PC-9 (cell line): Measurements from ENCODE around the gene GOLGA8A. TPM values are rescaled to one million over a fixed set of nuclear protein-coding genes. Genes with fewer than 3 reads are reported as not detected.

Source experiments
- BruUV-seq: library from RNA; stranded (reverse); fragments of 400-500 nt; replicated peaks from 2 replicates; lab custom pipeline; 2021; lab: Mats Ljungman, UMichigan
- CTCF ChIA-PET: fragments of 300-600 bp; sonication (Branson Sonifier 250); formaldehyde crosslinking; loops from one replicate; lab custom pipeline; 2022; ENCODE audit warnings: antibody characterized with exemption; lab: Charles Lee
- POLR2A ChIA-PET: fragments of 300-600 bp; sonication (Branson Sonifier 250); formaldehyde crosslinking; loops from one replicate; lab custom pipeline; 2022; ENCODE audit warnings: antibody characterized with exemption; ENCODE audit not compliant: unreplicated experiment; lab: Charles Lee
- DNase-seq, 2 experiments: peaks; one replicate each; pipeline versions ENCODE4 v3.0.0 to v3.0.0-alpha.2; 2015 to 2022; ENCODE audit warnings: mixed read lengths in 1 of 2
- H2AFZ ChIP-seq: fragments of 200-600 bp; sonication (generic); 2 replicates; pipeline ENCODE4 v1.8.1; 2017; ENCODE audit warnings: antibody characterized with exemption
- H3F3A ChIP-seq: fragments of 200-600 bp; sonication (generic); 2 replicates; pipeline ENCODE4 v1.8.1; 2017; ENCODE audit warnings: antibody characterized with exemption, mild to moderate bottlenecking, low read depth; ENCODE audit not compliant: insufficient read depth
- H3K27ac ChIP-seq: fragments of 200-600 bp; sonication (generic); 2 replicates; pipeline ENCODE4 v1.6.1; 2016; ENCODE audit warnings: mixed run types
- H3K27me3 ChIP-seq: fragments of 200-600 bp; sonication (generic); 2 replicates; pipeline ENCODE4 v1.6.1; 2016; ENCODE audit warnings: low read depth, mixed run types; ENCODE audit not compliant: insufficient read depth
- H3K36me3 ChIP-seq: fragments of 200-600 bp; sonication (generic); 2 replicates; pipeline ENCODE4 v1.6.1; 2016; ENCODE audit warnings: low read depth, mixed run types
- H3K4me1 ChIP-seq: fragments of 200-600 bp; sonication (generic); replicated peaks from 2 replicates; pipeline ENCODE4 v1.6.1; 2016; ENCODE audit warnings: mixed run types; ENCODE audit not compliant: insufficient read depth
- H3K4me2 ChIP-seq: fragments of 200-600 bp; sonication (generic); 2 replicates; pipeline ENCODE4 v1.6.1; 2017; ENCODE audit warnings: mixed run types
- H3K4me3 ChIP-seq: fragments of 200-600 bp; sonication (generic); 2 replicates; pipeline ENCODE4 v1.6.1; 2016; ENCODE audit warnings: mixed run types
- H3K79me2 ChIP-seq: fragments of 200-600 bp; sonication (generic); 2 replicates; pipeline ENCODE4 v1.6.1; 2017; ENCODE audit warnings: low read depth, mixed run types
- H3K9me2 ChIP-seq: fragments of 200-600 bp; sonication (generic); 2 replicates; pipeline ENCODE4 v1.8.1; 2017; ENCODE audit warnings: mild to moderate bottlenecking; ENCODE audit not compliant: insufficient read depth
- H3K9me3 ChIP-seq: fragments of 200-600 bp; sonication (generic); 2 replicates; pipeline ENCODE4 v1.8.1; 2016; ENCODE audit warnings: low read depth; ENCODE audit not compliant: insufficient read depth
- H4K20me1 ChIP-seq: fragments of 200-600 bp; sonication (generic); 2 replicates; pipeline ENCODE4 v1.8.1; 2017; ENCODE audit not compliant: insufficient read depth
- EZH2 ChIP-seq: fragments of 200-600 bp; sonication (generic); IDR thresholded peaks from 2 replicates; pipeline ENCODE4 v1.8.0; 2017; ENCODE audit warnings: antibody characterized with exemption, low read depth
- intact Hi-C: fragments of 100-400 bp; cut with micrococcal nuclease; formaldehyde crosslinking; loops from one replicate; pipeline ENCODE4 v1.10.0; 2022; ENCODE audit not compliant: unreplicated experiment
- total RNA-seq: library from RNA; stranded (reverse); gene quantifications from 2 replicates; pipeline ENCODE4 v1.2.3, GENCODE V29; 2021
- TF ChIP-seq, protein P1 (sequence below): fragments of 200-600 bp; sonication (generic); conservative IDR thresholded peaks from 2 replicates; pipeline ENCODE4 v1.6.1; 2017; ENCODE audit warnings: mixed run types, antibody characterized with exemption, mild to moderate bottlenecking, moderate library complexity

The GOLGA8A gene
- total RNA-seq, 1 experiment from 2014 or later: 50.7 TPM

DNA sequence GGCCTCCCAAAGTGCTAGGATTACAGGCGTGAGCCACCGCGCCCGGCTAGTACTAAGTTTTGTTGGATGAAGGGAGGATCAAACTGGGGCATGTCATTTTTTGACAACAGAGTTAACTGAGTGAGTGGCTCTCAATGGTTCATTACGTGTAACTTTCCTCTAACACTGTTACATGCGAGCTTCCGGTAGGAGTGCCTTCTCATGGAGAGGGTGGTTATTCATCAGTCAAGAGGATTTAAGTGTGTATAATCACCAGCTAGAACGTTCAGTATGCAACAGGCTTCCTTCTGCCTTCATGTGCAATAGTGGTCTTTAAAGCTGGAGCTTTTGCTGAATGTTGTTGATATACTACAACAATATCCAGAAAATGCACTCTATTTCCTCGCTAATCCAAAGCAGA is 19.1 kb upstream of the GOLGA8A start:
- Histone ChIP-seq H2AFZ (no peak overlapping the region), H3K4me3 (no peak overlapping the region), H3K27ac (no peak overlapping the region), H3K9me3 (no peaks in the 10 kb centered on the region), H3K36me3 (no peaks in the 10 kb centered on the region), H3K79me2 (no peaks in the 10 kb centered on the region), H3F3A (no peaks in the 10 kb centered on the region), H3K9me2 (no peaks in the 10 kb centered on the region), H3K4me1 (no peaks in the 10 kb centered on the region), H3K27me3 (no peaks in the 10 kb centered on the region), H3K4me2 (no peak overlapping the region), H4K20me1 (no peaks in the 10 kb centered on the region)
- ChIA-PET CTCF (no interaction called here), POLR2A (no interaction called here)
- DNase-seq: no peak
- no TSS peak for BruUV-seq
- intact Hi-C loops: no loop called here
- no peak for TF ChIP-seq EZH2

DNA sequence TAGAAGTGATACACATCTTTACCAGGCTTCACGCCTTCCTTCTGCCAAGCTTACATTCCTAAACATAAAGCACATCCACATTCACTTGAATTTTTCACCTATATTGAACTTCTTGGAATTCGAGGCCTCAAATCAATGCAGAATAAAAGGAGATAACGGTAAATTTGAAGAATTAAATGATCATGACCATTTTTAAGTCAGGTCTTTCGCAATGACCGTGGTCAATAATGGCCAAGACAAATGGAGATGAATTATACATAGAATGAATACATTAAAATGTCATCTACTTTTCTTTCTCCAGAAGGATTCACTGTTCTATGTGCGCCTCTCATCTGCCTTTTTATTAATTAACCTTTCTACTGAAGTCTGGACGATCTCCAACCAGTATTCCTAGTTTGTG is 5.3 kb upstream of the GOLGA8A start:
- peaks cover 4% of the 10 kb centered on the region; the same call in 1 of the 2 replicates for H3F3A ChIP-seq
- peaks cover 2% of the 10 kb centered on the region; the same call in 1 of the 2 replicates for H3K4me1 ChIP-seq
- no TSS peak for BruUV-seq
- H3K9me2 ChIP-seq: no peaks in the 10 kb centered on the region
- no peaks in the 10 kb centered on the region for H3K27me3 ChIP-seq
- CTCF ChIA-PET: no interaction called here
- H3K9me3 ChIP-seq: no peaks in the 10 kb centered on the region
- no peak for TF ChIP-seq EZH2
- TF ChIP-seq, protein P1, sequence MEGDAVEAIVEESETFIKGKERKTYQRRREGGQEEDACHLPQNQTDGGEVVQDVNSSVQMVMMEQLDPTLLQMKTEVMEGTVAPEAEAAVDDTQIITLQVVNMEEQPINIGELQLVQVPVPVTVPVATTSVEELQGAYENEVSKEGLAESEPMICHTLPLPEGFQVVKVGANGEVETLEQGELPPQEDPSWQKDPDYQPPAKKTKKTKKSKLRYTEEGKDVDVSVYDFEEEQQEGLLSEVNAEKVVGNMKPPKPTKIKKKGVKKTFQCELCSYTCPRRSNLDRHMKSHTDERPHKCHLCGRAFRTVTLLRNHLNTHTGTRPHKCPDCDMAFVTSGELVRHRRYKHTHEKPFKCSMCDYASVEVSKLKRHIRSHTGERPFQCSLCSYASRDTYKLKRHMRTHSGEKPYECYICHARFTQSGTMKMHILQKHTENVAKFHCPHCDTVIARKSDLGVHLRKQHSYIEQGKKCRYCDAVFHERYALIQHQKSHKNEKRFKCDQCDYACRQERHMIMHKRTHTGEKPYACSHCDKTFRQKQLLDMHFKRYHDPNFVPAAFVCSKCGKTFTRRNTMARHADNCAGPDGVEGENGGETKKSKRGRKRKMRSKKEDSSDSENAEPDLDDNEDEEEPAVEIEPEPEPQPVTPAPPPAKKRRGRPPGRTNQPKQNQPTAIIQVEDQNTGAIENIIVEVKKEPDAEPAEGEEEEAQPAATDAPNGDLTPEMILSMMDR: no peak
- intact Hi-C loops: no loop called here
- no peak overlapping the region for H3K4me3 ChIP-seq
- H3K4me2 ChIP-seq: no peak overlapping the region
- H2AFZ ChIP-seq: no peak overlapping the region
- no peak for DNase-seq
- no peaks in the 10 kb centered on the region for H4K20me1 ChIP-seq
- H3K27ac ChIP-seq: no peak overlapping the region
- no peaks in the 10 kb centered on the region for H3K36me3 ChIP-seq
- POLR2A ChIA-PET: no interaction called here
- no peaks in the 10 kb centered on the region for H3K79me2 ChIP-seq

DNA sequence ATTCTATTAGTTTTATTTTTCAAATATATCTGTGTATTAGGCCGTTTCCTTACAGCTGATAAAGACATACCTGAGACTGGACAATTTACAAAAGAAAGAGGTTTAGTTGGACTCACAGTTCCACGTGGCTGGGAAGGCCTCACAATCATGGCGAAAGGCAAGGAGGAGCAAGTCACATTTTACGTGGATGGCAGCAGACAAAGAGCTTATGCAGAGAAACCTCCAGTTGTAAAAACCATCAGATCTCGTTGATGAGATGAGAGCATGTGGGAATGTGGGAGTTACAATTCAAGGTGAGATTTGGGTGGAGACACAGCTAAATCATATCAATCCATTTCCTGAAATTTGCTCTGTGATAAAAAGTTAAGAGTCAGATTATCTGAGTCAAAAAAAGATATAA is 2.3 kb upstream of the GOLGA8A start:
- H3K4me1 ChIP-seq: peaks cover 17% of the 10 kb centered on the region
- peaks cover 12% of the 10 kb centered on the region for H3K79me2 ChIP-seq
- DNase-seq: no peak
- no peaks in the 10 kb centered on the region for H3K9me3 ChIP-seq
- H3K4me2 ChIP-seq: no peak overlapping the region
- H3K4me3 ChIP-seq: no peak overlapping the region
- intact Hi-C loops: no loop called here
- no peak overlapping the region for H2AFZ ChIP-seq
- POLR2A ChIA-PET: no interaction called here
- BruUV-seq: no TSS peak
- H3F3A ChIP-seq: peaks cover 6% of the 10 kb centered on the region; the same call in 1 of the 2 replicates
- H3K27me3 ChIP-seq: no peaks in the 10 kb centered on the region
- H3K27ac ChIP-seq: no peak overlapping the region
- CTCF ChIA-PET: no interaction called here
- no peaks in the 10 kb centered on the region for H3K36me3 ChIP-seq
- no peaks in the 10 kb centered on the region for H3K9me2 ChIP-seq
- TF ChIP-seq EZH2: no peak
- TF ChIP-seq, protein P1: no peak
- no peaks in the 10 kb centered on the region for H4K20me1 ChIP-seq

DNA sequence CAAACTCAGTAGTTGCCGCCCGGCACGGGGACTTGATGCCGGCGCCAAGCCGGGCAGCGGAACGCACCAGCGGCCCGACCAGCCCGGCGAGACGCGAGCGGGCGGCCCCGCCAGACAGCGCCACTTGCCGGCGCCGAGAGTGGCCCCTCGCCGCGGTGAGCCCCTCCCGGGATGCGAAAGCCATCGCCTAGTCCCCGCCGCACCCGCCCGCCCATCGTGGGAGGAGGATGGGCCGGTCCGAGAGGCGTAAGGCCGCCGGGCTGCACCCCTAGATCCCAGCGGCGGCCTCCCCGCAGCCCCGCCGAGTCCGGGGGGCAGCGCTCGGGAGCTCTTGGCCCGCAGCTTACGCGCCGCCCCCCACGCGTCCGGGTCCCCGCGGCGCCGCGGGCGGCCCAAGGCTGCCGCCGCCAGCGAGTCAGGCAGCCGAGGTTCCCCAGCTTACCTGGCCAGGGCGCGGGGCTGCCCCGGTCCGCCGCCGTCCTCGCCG is 609 bp downstream of the GOLGA8A start:
- intact Hi-C loops: no loop called here
- H3K36me3 ChIP-seq: no peaks in the 10 kb centered on the region
- no peaks in the 10 kb centered on the region for H4K20me1 ChIP-seq
- H3K9me2 ChIP-seq: no peaks in the 10 kb centered on the region
- H3F3A ChIP-seq: peaks cover 6% of the 10 kb centered on the region; the same call in 1 of the 2 replicates
- H3K79me2 ChIP-seq: peaks cover 12% of the 10 kb centered on the region
- H3K9me3 ChIP-seq: no peaks in the 10 kb centered on the region
- CTCF ChIA-PET: no interaction called here
- DNase-seq: peak in 1 of 2 experiments; percentile 46
- peak overlapping the region; percentile 87 for H3K4me2 ChIP-seq
- POLR2A ChIA-PET: no interaction called here
- TF ChIP-seq, protein P1: no peak
- no peak for TF ChIP-seq EZH2
- H3K4me1 ChIP-seq: peaks cover 17% of the 10 kb centered on the region
- H3K27me3 ChIP-seq: no peaks in the 10 kb centered on the region
- peak overlapping the region; percentile 62 for H3K4me3 ChIP-seq
- no TSS peak for BruUV-seq
- H3K27ac ChIP-seq: no peak overlapping the region
- H2AFZ ChIP-seq: no peak overlapping the region
